Breast epithelium (tissue), 3 donors: ENCODE results near the gene RAPGEF4.

Experiments used
- POLR2A ChIP-seq: fragments of 450-650 bp; IDR thresholded peaks from one replicate; pipeline ENCODE4 v1.6.1; 2016; ENCODE audit warnings: antibody characterized with exemption, mild to moderate bottlenecking, moderate library complexity
- POLR2AphosphoS5 ChIP-seq, 3 donors: sonication (generic); formaldehyde crosslinking; IDR thresholded peaks; one replicate each; pipeline ENCODE4 v1.6.1; 2017; ENCODE audit warnings: antibody characterized with exemption in 3 of 3
- TF ChIP-seq, protein P1 (sequence below), 3 donors: fragments of 450-650 bp; IDR thresholded peaks; one replicate each; pipeline ENCODE4 v1.5.1; 2016 to 2017; ENCODE audit warnings: antibody characterized with exemption in 3 of 3, mild to moderate bottlenecking in 3 of 3, moderate library complexity in 3 of 3

DNA sequence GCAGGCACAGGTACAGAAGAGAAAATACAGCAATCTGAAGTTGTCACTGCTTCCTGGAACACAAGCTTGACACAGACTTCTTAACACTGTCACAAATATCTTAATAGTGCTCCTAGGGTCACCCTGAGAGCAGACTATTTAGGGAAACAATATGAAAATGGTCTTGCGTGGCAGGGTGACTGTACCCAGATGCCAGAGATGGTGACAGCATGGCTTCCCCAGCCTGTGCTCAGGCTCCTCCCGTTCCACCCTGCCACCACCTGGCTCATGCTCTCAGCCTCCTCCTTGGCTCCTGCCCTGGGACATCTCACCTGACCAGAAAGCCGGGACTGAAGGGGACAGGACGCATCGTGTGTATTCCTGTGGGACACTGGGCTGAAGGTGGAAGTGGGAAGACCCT, 111.5 kb downstream of the RAPGEF4 start:
- TF ChIP-seq POLR2AphosphoS5 (IDR thresholded peaks at IDR 0.05) (no peak), POLR2A (no peak)
- TF ChIP-seq, protein P1, sequence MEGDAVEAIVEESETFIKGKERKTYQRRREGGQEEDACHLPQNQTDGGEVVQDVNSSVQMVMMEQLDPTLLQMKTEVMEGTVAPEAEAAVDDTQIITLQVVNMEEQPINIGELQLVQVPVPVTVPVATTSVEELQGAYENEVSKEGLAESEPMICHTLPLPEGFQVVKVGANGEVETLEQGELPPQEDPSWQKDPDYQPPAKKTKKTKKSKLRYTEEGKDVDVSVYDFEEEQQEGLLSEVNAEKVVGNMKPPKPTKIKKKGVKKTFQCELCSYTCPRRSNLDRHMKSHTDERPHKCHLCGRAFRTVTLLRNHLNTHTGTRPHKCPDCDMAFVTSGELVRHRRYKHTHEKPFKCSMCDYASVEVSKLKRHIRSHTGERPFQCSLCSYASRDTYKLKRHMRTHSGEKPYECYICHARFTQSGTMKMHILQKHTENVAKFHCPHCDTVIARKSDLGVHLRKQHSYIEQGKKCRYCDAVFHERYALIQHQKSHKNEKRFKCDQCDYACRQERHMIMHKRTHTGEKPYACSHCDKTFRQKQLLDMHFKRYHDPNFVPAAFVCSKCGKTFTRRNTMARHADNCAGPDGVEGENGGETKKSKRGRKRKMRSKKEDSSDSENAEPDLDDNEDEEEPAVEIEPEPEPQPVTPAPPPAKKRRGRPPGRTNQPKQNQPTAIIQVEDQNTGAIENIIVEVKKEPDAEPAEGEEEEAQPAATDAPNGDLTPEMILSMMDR (IDR thresholded peaks at IDR 0.05): no peak
